ENCODE results near the gene RBFOX1. TPM values are rescaled to one million over a fixed set of nuclear protein-coding genes. Genes with fewer than 3 reads are reported as not detected.

The RBFOX1 gene
- polyA plus RNA-seq (56.8 and 70.8 TPM in 2 replicates), polyA minus RNA-seq (99.8 and 122 TPM in 2 replicates)

DNA sequence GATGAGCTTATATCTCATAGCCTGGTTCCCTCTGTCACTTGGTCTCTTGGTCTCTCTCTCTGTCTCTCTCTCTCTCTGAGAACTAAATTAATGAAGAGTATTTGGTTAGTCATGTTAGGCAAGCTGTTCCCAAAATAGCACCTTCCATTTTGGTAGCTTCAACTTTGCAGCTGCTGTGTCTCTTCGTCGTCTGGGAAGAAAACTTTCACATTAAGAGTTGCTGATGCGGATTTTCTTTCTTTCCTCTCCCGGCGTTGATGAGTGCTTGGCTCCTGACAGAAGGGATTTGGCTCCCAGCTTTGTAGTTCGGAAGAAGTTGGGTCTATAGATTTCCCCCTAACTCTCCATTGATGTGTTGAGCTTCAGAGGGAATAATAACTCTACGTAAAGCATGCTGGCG lies at the start of gene RBFOX1:
Gene RBFOX1, plus strand, starts transcription at position 235 of the 400 bp plus-strand sequence.
- Histone ChIP-seq H3K27me3 (ENCODE audit: insufficient read depth, low read depth, low read length) (no peaks in the 10 kb centered on the region), H3K4me3 (ENCODE audit: low read length) (no peak within 1 kb of the TSS), H3K9me3 (ENCODE audit: low read length) (no peaks in the 10 kb centered on the region), H3F3A (ENCODE audit: insufficient read depth, low read length, poor library complexity, severe bottlenecking) (no peaks in the 10 kb centered on the region), H2AFZ (ENCODE audit: low read depth, low read length) (no peak within 1 kb of the TSS), H3K36me3 (ENCODE audit: insufficient read depth, low read length) (no peaks in the 10 kb centered on the region), H3K9me2 (ENCODE audit: insufficient read depth, low read length) (no peaks in the 10 kb centered on the region), H4K20me1 (ENCODE audit: insufficient read depth) (no peaks in the 10 kb centered on the region), H3K4me2 (ENCODE audit: low read length) (no peak within 1 kb of the TSS), H3K79me2 (replicated peaks; ENCODE audit: insufficient read depth, low read length) (no peaks in the 10 kb centered on the region), H3K27ac (ENCODE audit: low read length) (no peak within 1 kb of the TSS), H3K9ac (ENCODE audit: low read length) (no peak within 1 kb of the TSS)
- TF ChIP-seq MXI1 (conservative IDR thresholded peaks at IDR 0.05; ENCODE audit: poor library complexity, severe bottlenecking) (no peak), EP300 (conservative IDR thresholded peaks at IDR 0.05; ENCODE audit: poor library complexity, severe bottlenecking) (no peak), TAF1 (IDR thresholded peaks at IDR 0.05; ENCODE audit: low read depth) (no peak), EZH2 (IDR thresholded peaks at IDR 0.05; ENCODE audit: borderline replicate concordance, insufficient read depth, low read length, poor library complexity, severe bottlenecking) (no peak), SMC3 (conservative IDR thresholded peaks at IDR 0.05; ENCODE audit: poor library complexity) (no peak), POLR2AphosphoS5 (IDR thresholded peaks at IDR 0.05) (no peak), RAD21 (conservative IDR thresholded peaks at IDR 0.05) (no peak)
- TF ChIP-seq, protein P1, sequence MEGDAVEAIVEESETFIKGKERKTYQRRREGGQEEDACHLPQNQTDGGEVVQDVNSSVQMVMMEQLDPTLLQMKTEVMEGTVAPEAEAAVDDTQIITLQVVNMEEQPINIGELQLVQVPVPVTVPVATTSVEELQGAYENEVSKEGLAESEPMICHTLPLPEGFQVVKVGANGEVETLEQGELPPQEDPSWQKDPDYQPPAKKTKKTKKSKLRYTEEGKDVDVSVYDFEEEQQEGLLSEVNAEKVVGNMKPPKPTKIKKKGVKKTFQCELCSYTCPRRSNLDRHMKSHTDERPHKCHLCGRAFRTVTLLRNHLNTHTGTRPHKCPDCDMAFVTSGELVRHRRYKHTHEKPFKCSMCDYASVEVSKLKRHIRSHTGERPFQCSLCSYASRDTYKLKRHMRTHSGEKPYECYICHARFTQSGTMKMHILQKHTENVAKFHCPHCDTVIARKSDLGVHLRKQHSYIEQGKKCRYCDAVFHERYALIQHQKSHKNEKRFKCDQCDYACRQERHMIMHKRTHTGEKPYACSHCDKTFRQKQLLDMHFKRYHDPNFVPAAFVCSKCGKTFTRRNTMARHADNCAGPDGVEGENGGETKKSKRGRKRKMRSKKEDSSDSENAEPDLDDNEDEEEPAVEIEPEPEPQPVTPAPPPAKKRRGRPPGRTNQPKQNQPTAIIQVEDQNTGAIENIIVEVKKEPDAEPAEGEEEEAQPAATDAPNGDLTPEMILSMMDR (IDR thresholded peaks at IDR 0.05; ENCODE audit: poor library complexity, severe bottlenecking) = no peak
- TF ChIP-seq, protein P2, sequence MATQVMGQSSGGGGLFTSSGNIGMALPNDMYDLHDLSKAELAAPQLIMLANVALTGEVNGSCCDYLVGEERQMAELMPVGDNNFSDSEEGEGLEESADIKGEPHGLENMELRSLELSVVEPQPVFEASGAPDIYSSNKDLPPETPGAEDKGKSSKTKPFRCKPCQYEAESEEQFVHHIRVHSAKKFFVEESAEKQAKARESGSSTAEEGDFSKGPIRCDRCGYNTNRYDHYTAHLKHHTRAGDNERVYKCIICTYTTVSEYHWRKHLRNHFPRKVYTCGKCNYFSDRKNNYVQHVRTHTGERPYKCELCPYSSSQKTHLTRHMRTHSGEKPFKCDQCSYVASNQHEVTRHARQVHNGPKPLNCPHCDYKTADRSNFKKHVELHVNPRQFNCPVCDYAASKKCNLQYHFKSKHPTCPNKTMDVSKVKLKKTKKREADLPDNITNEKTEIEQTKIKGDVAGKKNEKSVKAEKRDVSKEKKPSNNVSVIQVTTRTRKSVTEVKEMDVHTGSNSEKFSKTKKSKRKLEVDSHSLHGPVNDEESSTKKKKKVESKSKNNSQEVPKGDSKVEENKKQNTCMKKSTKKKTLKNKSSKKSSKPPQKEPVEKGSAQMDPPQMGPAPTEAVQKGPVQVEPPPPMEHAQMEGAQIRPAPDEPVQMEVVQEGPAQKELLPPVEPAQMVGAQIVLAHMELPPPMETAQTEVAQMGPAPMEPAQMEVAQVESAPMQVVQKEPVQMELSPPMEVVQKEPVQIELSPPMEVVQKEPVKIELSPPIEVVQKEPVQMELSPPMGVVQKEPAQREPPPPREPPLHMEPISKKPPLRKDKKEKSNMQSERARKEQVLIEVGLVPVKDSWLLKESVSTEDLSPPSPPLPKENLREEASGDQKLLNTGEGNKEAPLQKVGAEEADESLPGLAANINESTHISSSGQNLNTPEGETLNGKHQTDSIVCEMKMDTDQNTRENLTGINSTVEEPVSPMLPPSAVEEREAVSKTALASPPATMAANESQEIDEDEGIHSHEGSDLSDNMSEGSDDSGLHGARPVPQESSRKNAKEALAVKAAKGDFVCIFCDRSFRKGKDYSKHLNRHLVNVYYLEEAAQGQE (IDR thresholded peaks at IDR 0.05; ENCODE audit: borderline replicate concordance) = no peak

DNA sequence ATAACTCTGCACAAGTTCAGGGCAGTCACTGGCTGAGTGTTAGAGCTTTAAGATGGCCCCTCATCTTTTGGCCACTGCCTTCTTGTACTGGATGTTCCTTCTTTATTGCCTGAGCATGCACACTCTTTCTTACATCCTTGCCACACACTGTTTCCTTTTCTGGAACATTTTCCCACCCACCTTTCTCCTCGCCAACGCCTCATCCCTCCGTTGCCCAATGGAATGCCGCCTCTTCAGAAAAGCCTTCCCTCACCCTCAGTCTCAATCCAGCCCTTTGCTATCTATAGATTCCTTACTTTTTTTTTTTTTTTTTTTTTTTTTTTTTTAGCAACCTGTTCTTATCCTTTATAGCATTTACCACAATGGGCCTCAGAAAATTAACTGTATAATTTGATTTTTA lies 47.9 kb upstream of the RBFOX1 start:
- Histone ChIP-seq H3K9me2 (ENCODE audit: insufficient read depth, low read length) (no peaks in the 10 kb centered on the region), H3F3A (ENCODE audit: insufficient read depth, low read length, poor library complexity, severe bottlenecking) (no peaks in the 10 kb centered on the region), H3K4me2 (ENCODE audit: low read length) (no peak overlapping the region), H3K36me3 (ENCODE audit: insufficient read depth, low read length) (no peaks in the 10 kb centered on the region), H3K4me3 (ENCODE audit: low read length) (no peak overlapping the region), H3K27ac (ENCODE audit: low read length) (no peak overlapping the region), H3K27me3 (ENCODE audit: insufficient read depth, low read depth, low read length) (no peaks in the 10 kb centered on the region), H3K79me2 (replicated peaks; ENCODE audit: insufficient read depth, low read length) (no peaks in the 10 kb centered on the region), H3K9me3 (ENCODE audit: low read length) (no peaks in the 10 kb centered on the region), H2AFZ (ENCODE audit: low read depth, low read length) (no peak overlapping the region), H4K20me1 (ENCODE audit: insufficient read depth) (no peaks in the 10 kb centered on the region), H3K9ac (ENCODE audit: low read length) (no peak overlapping the region)
- TF ChIP-seq, protein P1 (IDR thresholded peaks at IDR 0.05; ENCODE audit: poor library complexity, severe bottlenecking) = no peak
- TF ChIP-seq, protein P2 (IDR thresholded peaks at IDR 0.05; ENCODE audit: borderline replicate concordance) = no peak
- no peak for TF ChIP-seq EZH2 (IDR thresholded peaks at IDR 0.05; ENCODE audit: borderline replicate concordance, insufficient read depth, low read length, poor library complexity, severe bottlenecking)
- TF ChIP-seq TAF1 (IDR thresholded peaks at IDR 0.05; ENCODE audit: low read depth) = no peak
